Measurements from ENCODE around the gene MYRFL. TPM values are rescaled to one million over a fixed set of nuclear protein-coding genes. Genes with fewer than 3 reads are reported as not detected.

MYRFL gene
- total RNA-seq, 4 donors from 2014 or later: 1.5 TPM; not detected in 3

GRCh38 chr12:69866698-69867097 lies 41.7 kb downstream of the MYRFL start:
- intact Hi-C loops (cut with DNase I; ENCODE audit: low total_unique reads): no loop called here
- no peaks in the 10 kb centered on the region for H3K36me3 ChIP-seq
- TF ChIP-seq POLR2A (IDR thresholded peaks at IDR 0.05) (no peak), CTCF (IDR thresholded peaks at IDR 0.05) (no peak)
- no peak for DNase-seq
- no peak overlapping the region for H3K4me3 ChIP-seq
- no peaks in the 10 kb centered on the region for H3K4me1 ChIP-seq
- no peaks in the 10 kb centered on the region for H3K9me3 ChIP-seq
- no peaks in the 10 kb centered on the region for H3K27me3 ChIP-seq
- no peak overlapping the region for H3K27ac ChIP-seq

- no peak overlapping the region for H3K27ac ChIP-seq
- no peaks in the 10 kb centered on the region for H3K4me1 ChIP-seq
- no peaks in the 10 kb centered on the region for H3K27me3 ChIP-seq
- TF ChIP-seq CTCF (IDR thresholded peaks at IDR 0.05): no peak
- no peak for TF ChIP-seq POLR2A (IDR thresholded peaks at IDR 0.05)
- no peaks in the 10 kb centered on the region for H3K36me3 ChIP-seq
- DNase-seq: no peak
- H3K4me3 ChIP-seq: no peak overlapping the region
- intact Hi-C loops (cut with DNase I; ENCODE audit: low total_unique reads): no loop called here
- H3K9me3 ChIP-seq: no peaks in the 10 kb centered on the region
Measured at GRCh38 chr12:69868695-69869094, 43.7 kb downstream of the MYRFL start.

GRCh38 chr12:69872804-69873203 lies 47.8 kb downstream of the MYRFL start:
- DNase-seq: no peak
- no peak overlapping the region for H3K4me3 ChIP-seq
- TF ChIP-seq POLR2A (IDR thresholded peaks at IDR 0.05) (no peak), CTCF (IDR thresholded peaks at IDR 0.05) (no peak)
- H3K36me3 ChIP-seq: no peaks in the 10 kb centered on the region
- H3K27ac ChIP-seq: no peak overlapping the region
- no peaks in the 10 kb centered on the region for H3K9me3 ChIP-seq
- intact Hi-C loops (cut with DNase I; ENCODE audit: low total_unique reads): no loop called here
- no peaks in the 10 kb centered on the region for H3K4me1 ChIP-seq
- H3K27me3 ChIP-seq: no peaks in the 10 kb centered on the region

- Histone ChIP-seq H3K9me3 (no peaks in the 10 kb centered on the region), H3K27me3 (no peaks in the 10 kb centered on the region), H3K4me3 (no peak overlapping the region), H3K4me1 (no peaks in the 10 kb centered on the region), H3K27ac (no peak overlapping the region), H3K36me3 (no peaks in the 10 kb centered on the region)
- intact Hi-C loops (cut with DNase I; ENCODE audit: low total_unique reads): no loop called here
- TF ChIP-seq POLR2A (IDR thresholded peaks at IDR 0.05) (no peak), CTCF (IDR thresholded peaks at IDR 0.05) (no peak)
- DNase-seq: no peak
Measured at GRCh38 chr12:69873429-69873828, 48.4 kb downstream of the MYRFL start.

- DNase-seq: no peak
- Histone ChIP-seq H3K27me3 (no peaks in the 10 kb centered on the region), H3K4me1 (no peaks in the 10 kb centered on the region), H3K9me3 (no peaks in the 10 kb centered on the region), H3K4me3 (no peak overlapping the region), H3K36me3 (no peaks in the 10 kb centered on the region), H3K27ac (no peak overlapping the region)
- TF ChIP-seq CTCF (IDR thresholded peaks at IDR 0.05) (no peak), POLR2A (IDR thresholded peaks at IDR 0.05) (no peak)
- intact Hi-C loops (cut with DNase I; ENCODE audit: low total_unique reads): no loop called here
Measured at GRCh38 chr12:69874606-69875005, 49.6 kb downstream of the MYRFL start.
